HepG2 (cell line): ENCODE results near the gene VDAC2. TPM values are rescaled to one million over a fixed set of nuclear protein-coding genes. Genes with fewer than 3 reads are reported as not detected.

Source experiments
- ATF6 ChIP-seq: sonication (generic); formaldehyde crosslinking; conservative IDR thresholded peaks from 2 replicates; pipeline ENCODE4 v1.4.0; 2020; ENCODE audit warnings: missing genetic modification reagents
- FOXA1 ChIP-seq, 2 experiments: fragments of 450-650 bp in 1 of 2; sonication (generic) in 1 of 2; formaldehyde crosslinking in 1 of 2; IDR thresholded peaks; 2 replicates each; pipeline versions ENCODE4 v1.4.0 to v1.6.1; 2016 to 2020; ENCODE audit warnings: missing genetic modification reagents in 1 of 2
- MED8 ChIP-seq: sonication (generic); formaldehyde crosslinking; IDR thresholded peaks from 2 replicates; pipeline ENCODE4 v1.8.1; 2023; ENCODE audit warnings: mild to moderate bottlenecking, missing genetic modification reagents; ENCODE audit not compliant: insufficient replicate concordance
- PITX1 ChIP-seq: sonication (generic); formaldehyde crosslinking; IDR thresholded peaks from 2 replicates; pipeline ENCODE4 v1.5.1; 2020; ENCODE audit warnings: mild to moderate bottlenecking, missing genetic modification reagents
- SIX1 ChIP-seq: sonication (generic); formaldehyde crosslinking; IDR thresholded peaks from 2 replicates; pipeline ENCODE4 v1.4.0; 2020; ENCODE audit warnings: missing genetic modification reagents, borderline replicate concordance
- SMARCE1 ChIP-seq: fragments of 450-650 bp; IDR thresholded peaks from 2 replicates; pipeline ENCODE4 v1.6.1; 2017; ENCODE audit warnings: borderline replicate concordance
- TOE1 ChIP-seq: sonication (generic); formaldehyde crosslinking; IDR thresholded peaks from 2 replicates; pipeline ENCODE4 v1.4.0; 2020; ENCODE audit warnings: mild to moderate bottlenecking, missing genetic modification reagents
- ZBTB26 ChIP-seq: IDR thresholded peaks from 2 replicates; pipeline ENCODE4 v1.6.1; 2016; ENCODE audit warnings: missing compliant biosample characterization, missing genetic modification reagents, borderline replicate concordance
- ZBTB8A ChIP-seq: sonication (generic); formaldehyde crosslinking; IDR thresholded peaks from 2 replicates; pipeline ENCODE4 v1.4.0; 2020; ENCODE audit warnings: mild to moderate bottlenecking, low read depth, missing genetic modification reagents, borderline replicate concordance
- ZKSCAN1 ChIP-seq: fragments of 150-350 bp; IDR thresholded peaks from 2 replicates; pipeline ENCODE4 v1.6.1; 2014; ENCODE audit warnings: low read length
- ZNF138 ChIP-seq: sonication (generic); formaldehyde crosslinking; IDR thresholded peaks from 2 replicates; pipeline ENCODE4 v1.5.0; 2020; ENCODE audit warnings: mild to moderate bottlenecking, low read depth, missing genetic modification reagents
- ZNF180 ChIP-seq: sonication (generic); formaldehyde crosslinking; IDR thresholded peaks from 2 replicates; pipeline ENCODE4 v1.4.0; 2020; ENCODE audit warnings: low read depth, missing genetic modification reagents, borderline replicate concordance
- ZNF20 ChIP-seq: sonication (generic); formaldehyde crosslinking; IDR thresholded peaks from 2 replicates; pipeline ENCODE4 v1.4.0; 2020; ENCODE audit warnings: mild to moderate bottlenecking, moderate library complexity, missing genetic modification reagents
- ZNF253 ChIP-seq: sonication (generic); formaldehyde crosslinking; IDR thresholded peaks from 2 replicates; pipeline ENCODE4 v1.8.0; 2022; ENCODE audit warnings: mild to moderate bottlenecking, missing genetic modification reagents, borderline replicate concordance
- ZNF3 ChIP-seq: IDR thresholded peaks from 2 replicates; pipeline ENCODE4 v1.7.0; 2017; ENCODE audit warnings: inconsistent platforms
- polyA plus RNA-seq, 8 experiments: library from polyadenylated mRNA; depleted of rRNA in 3 of 8; stranded (reverse) in 7 of 8; unstranded in 1 of 8; fragments of >200 nt; fragmentation: Illumina TruSeq in 4 of 8; extraction: Trizol in 4 of 8; gene quantifications; 2 replicates each; pipeline versions ENCODE4 v1.2.1 to v1.2.3, GENCODE V29; 2011 to 2016; ENCODE audit warnings: low read depth in 4 of 8, missing spikeins in 1 of 8, mixed read lengths in 1 of 8; ENCODE audit not compliant: insufficient read depth in 1 of 8
- total RNA-seq, 5 experiments: library from RNA; depleted of rRNA; stranded (reverse); fragments of >200 nt; fragmentation: Illumina TruSeq; extraction: Trizol; gene quantifications; 2 replicates each; pipeline ENCODE4 v1.2.3, GENCODE V29; 2016; ENCODE audit warnings: low read depth in 1 of 5
- TF ChIP-seq, protein P1 (sequence below): sonication (generic); formaldehyde crosslinking; IDR thresholded peaks from 2 replicates; pipeline ENCODE4 v1.4.0; 2020; ENCODE audit warnings: missing genetic modification reagents
- TF ChIP-seq, protein P2 (sequence below): sonication (generic); formaldehyde crosslinking; IDR thresholded peaks from 2 replicates; pipeline ENCODE4 v1.9.0; 2022; ENCODE audit warnings: missing genetic modification reagents, mild to moderate bottlenecking, borderline replicate concordance
- TF ChIP-seq, protein P3 (sequence below): sonication (generic); formaldehyde crosslinking; IDR thresholded peaks from 2 replicates; pipeline ENCODE4 v1.5.0; 2020; ENCODE audit warnings: mild to moderate bottlenecking, missing genetic modification reagents
- TF ChIP-seq, protein P4 (sequence below): sonication (generic); formaldehyde crosslinking; IDR thresholded peaks from 2 replicates; pipeline ENCODE4 v1.4.0; 2020; ENCODE audit warnings: missing genetic modification reagents

VDAC2 gene
- total and polyA plus RNA-seq, 2 of the 13 experiments (the other 11 are each of a cell fraction or from before 2014, with no cell fraction given), result 67.9 to 222 TPM

DNA sequence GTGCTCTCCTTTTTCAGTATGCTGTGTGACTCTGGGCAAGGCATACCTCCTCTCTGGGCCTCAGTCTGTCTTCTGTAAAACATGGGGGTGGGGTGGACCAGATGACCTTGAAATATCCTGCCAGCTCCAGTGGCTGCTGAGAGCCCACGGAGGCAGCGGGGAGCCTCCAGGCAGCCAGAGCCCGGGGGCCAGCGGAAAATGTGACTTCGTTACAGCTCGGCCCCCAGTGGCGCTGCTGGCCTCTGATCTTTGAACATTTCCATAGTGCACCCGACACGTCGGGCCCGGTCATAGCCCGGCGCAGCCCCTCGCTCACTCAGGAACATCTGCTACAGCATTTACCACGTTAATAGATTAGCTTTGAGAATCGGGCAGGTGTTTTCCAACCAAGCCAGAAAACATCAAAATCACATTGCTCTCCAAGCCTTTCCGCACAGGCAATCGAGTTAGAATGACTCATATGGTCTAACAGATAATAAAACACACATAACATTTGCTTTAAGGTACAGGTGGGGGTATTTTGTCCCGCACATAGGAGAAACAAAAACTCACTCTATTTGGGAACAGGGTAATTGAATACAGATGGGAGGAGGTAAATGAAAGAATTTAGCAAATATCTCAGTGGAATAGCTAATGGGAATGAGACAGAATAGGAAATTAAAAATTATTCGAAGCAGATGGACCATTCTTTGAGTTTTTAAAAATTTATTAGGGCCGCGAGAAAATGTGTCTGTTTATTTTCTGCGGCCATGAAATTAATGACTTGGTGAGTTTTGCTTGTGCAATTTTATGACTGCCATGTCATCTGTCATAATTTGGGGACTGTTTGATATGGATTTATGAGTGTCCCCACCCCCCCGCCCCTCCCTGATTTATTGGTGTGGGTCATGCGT, 51.5 kb downstream of the VDAC2 start (continued):
- TF ChIP-seq ZNF180 (CRISPR knock-in tag) (no peak), SMARCE1 (no peak), ZNF20 (no peak), ATF6 (CRISPR knock-in tag) (no peak), ZNF3 (no peak), ZBTB8A (CRISPR knock-in tag) (no peak), ZKSCAN1 (no peak), ZNF253 (CRISPR knock-in tag) (no peak), FOXA1 (IDR thresholded peaks at IDR 0.05) (no peak), FOXA1 (CRISPR knock-in tag; IDR thresholded peaks at IDR 0.05) (no peak), TOE1 (CRISPR knock-in tag) (no peak), SIX1 (CRISPR knock-in tag) (no peak), MED8 (CRISPR knock-in tag) (no peak), ZBTB26 (CRISPR knock-in tag) (no peak), ZNF138 (CRISPR knock-in tag) (no peak), PITX1 (no peak)
- TF ChIP-seq, protein P1, sequence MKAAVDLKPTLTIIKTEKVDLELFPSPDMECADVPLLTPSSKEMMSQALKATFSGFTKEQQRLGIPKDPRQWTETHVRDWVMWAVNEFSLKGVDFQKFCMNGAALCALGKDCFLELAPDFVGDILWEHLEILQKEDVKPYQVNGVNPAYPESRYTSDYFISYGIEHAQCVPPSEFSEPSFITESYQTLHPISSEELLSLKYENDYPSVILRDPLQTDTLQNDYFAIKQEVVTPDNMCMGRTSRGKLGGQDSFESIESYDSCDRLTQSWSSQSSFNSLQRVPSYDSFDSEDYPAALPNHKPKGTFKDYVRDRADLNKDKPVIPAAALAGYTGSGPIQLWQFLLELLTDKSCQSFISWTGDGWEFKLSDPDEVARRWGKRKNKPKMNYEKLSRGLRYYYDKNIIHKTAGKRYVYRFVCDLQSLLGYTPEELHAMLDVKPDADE (CRISPR knock-in tag), result no peak
- TF ChIP-seq, protein P2, sequence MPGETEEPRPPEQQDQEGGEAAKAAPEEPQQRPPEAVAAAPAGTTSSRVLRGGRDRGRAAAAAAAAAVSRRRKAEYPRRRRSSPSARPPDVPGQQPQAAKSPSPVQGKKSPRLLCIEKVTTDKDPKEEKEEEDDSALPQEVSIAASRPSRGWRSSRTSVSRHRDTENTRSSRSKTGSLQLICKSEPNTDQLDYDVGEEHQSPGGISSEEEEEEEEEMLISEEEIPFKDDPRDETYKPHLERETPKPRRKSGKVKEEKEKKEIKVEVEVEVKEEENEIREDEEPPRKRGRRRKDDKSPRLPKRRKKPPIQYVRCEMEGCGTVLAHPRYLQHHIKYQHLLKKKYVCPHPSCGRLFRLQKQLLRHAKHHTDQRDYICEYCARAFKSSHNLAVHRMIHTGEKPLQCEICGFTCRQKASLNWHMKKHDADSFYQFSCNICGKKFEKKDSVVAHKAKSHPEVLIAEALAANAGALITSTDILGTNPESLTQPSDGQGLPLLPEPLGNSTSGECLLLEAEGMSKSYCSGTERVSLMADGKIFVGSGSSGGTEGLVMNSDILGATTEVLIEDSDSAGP (CRISPR knock-in tag), result peak; percentile 53; the same call in 1 of the 2 replicates
- TF ChIP-seq, protein P3, sequence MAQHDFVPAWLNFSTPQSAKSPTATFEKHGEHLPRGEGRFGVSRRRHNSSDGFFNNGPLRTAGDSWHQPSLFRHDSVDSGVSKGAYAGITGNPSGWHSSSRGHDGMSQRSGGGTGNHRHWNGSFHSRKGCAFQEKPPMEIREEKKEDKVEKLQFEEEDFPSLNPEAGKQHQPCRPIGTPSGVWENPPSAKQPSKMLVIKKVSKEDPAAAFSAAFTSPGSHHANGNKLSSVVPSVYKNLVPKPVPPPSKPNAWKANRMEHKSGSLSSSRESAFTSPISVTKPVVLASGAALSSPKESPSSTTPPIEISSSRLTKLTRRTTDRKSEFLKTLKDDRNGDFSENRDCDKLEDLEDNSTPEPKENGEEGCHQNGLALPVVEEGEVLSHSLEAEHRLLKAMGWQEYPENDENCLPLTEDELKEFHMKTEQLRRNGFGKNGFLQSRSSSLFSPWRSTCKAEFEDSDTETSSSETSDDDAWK, result no peak
- TF ChIP-seq, protein P4, sequence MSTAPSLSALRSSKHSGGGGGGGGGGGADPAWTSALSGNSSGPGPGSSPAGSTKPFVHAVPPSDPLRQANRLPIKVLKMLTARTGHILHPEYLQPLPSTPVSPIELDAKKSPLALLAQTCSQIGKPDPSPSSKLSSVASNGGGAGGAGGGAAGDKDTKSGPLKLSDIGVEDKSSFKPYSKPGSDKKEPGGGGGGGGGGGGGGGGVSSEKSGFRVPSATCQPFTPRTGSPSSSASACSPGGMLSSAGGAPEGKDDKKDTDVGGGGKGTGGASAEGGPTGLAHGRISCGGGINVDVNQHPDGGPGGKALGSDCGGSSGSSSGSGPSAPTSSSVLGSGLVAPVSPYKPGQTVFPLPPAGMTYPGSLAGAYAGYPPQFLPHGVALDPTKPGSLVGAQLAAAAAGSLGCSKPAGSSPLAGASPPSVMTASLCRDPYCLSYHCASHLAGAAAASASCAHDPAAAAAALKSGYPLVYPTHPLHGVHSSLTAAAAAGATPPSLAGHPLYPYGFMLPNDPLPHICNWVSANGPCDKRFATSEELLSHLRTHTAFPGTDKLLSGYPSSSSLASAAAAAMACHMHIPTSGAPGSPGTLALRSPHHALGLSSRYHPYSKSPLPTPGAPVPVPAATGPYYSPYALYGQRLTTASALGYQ (CRISPR knock-in tag), result no peak
